K562 (cell line): ENCODE data around the gene SALL2. TPM values are rescaled to one million over a fixed set of nuclear protein-coding genes. Genes with fewer than 3 reads are reported as not detected.
A peak's percentile ranks its signal among the peaks of the same experiment; 100 is the strongest.

Source experiments
- ATAC-seq: fragments of 200-7000 bp; cut with Tn5 transposase; 3 replicates; pipeline ENCODE4 v1.9.1; 2020; ENCODE audit warnings: moderate library complexity
- BruUV-seq: library from RNA; stranded (reverse); fragments of 400-500 nt; replicated peaks from 2 replicates; lab custom pipeline; 2021; lab: Mats Ljungman, UMichigan
- CTCF ChIA-PET: fragments of 300-600 bp; formaldehyde crosslinking; extraction: SDS; loops from one replicate; lab custom pipeline; 2021; ENCODE audit warnings: low intra/inter-chr PET ratio; lab: Yijun Ruan, JAX
- POLR2A ChIA-PET: fragments of 300-600, 350-650 bp; sonication (Branson Sonifier 250); formaldehyde crosslinking; extraction: SDS; loops from one replicate; lab custom pipeline; 2021; ENCODE audit warnings: antibody characterized with exemption, inconsistent platforms; lab: Yijun Ruan, JAX
- DNase-seq, 4 experiments: peaks; one replicate each; pipeline versions ENCODE4 v3.0.0 to v3.0.0-alpha.2; 2011 to 2018; ENCODE audit warnings: low spot score in 3 of 4, mixed read lengths in 3 of 4; ENCODE audit errors: extremely low read depth in 1 of 4
- FAIRE-seq: peaks from 2 replicates; lab custom pipeline; 2011; peaks lifted over from hg19 to GRCh38; lab: Jason Lieb, UNC
- H2AFZ ChIP-seq: 2 replicates; pipeline ENCODE4 v1.6.0; 2011; ENCODE audit warnings: low read depth, low read length, control low read depth, inconsistent platforms
- H3K27ac ChIP-seq: fragments of 200-600 bp; 3 replicates; pipeline ENCODE4 v1.8.0; 2011; ENCODE audit warnings: low read depth, mild to moderate bottlenecking, control low read depth, inconsistent platforms, low read length, moderate library complexity, mixed read lengths; ENCODE audit errors: extremely low read depth
- H3K27me3 ChIP-seq, 2 experiments: fragments of 300-600 bp in 1 of 2; 2 replicates in 1 of 2; 3 replicates in 1 of 2; pipeline versions ENCODE4 v1.6.0 to v1.8.0; 2011; ENCODE audit warnings: inconsistent platforms in 2 of 2, low read length in 2 of 2, mild to moderate bottlenecking in 1 of 2, mixed read lengths in 1 of 2, moderate library complexity in 1 of 2; ENCODE audit not compliant: control insufficient read depth in 2 of 2, insufficient read depth in 2 of 2
- H3K36me3 ChIP-seq: fragments of 300-600 bp; 3 replicates; pipeline ENCODE4 v1.8.0; 2011; ENCODE audit warnings: mild to moderate bottlenecking, low read length, inconsistent platforms; ENCODE audit not compliant: control insufficient read depth, insufficient read depth
- H3K4me1 ChIP-seq, 2 experiments: fragments of 200-600 bp in 1 of 2; replicated peaks in 1 of 2; 2 replicates in 1 of 2; 3 replicates in 1 of 2; pipeline versions ENCODE4 v1.5.1 to v1.8.0; 2011; ENCODE audit warnings: inconsistent platforms in 2 of 2, low read length in 2 of 2, mild to moderate bottlenecking in 1 of 2, mixed read lengths in 1 of 2, moderate library complexity in 1 of 2; ENCODE audit not compliant: control insufficient read depth in 2 of 2, insufficient read depth in 2 of 2
- H3K4me2 ChIP-seq: 2 replicates; pipeline ENCODE4 v1.6.1; 2011; ENCODE audit warnings: low read length, control low read depth, inconsistent platforms, mixed read lengths; ENCODE audit not compliant: insufficient read depth
- H3K4me3 ChIP-seq: fragments of 200-600 bp; sonication (generic), shearing (Covaris generic); 2 replicates; pipeline ENCODE4 v1.5.1; 2016; ENCODE audit warnings: control low read depth, inconsistent platforms
- H3K79me2 ChIP-seq: fragments of 200-600 bp; 3 replicates; pipeline ENCODE4 v1.8.0; 2011; ENCODE audit warnings: low read length, inconsistent platforms; ENCODE audit not compliant: control insufficient read depth, insufficient read depth
- H3K9ac ChIP-seq, 2 experiments: 2 replicates each; pipeline versions ENCODE4 v1.6.0 to v1.6.1; 2011; ENCODE audit warnings: low read depth in 2 of 2, low read length in 2 of 2, control low read depth in 1 of 2, inconsistent platforms in 1 of 2, mild to moderate bottlenecking in 1 of 2, mixed read lengths in 1 of 2; ENCODE audit not compliant: insufficient read depth in 1 of 2
- H3K9me1 ChIP-seq: one replicate; pipeline ENCODE4 v1.6.0; 2011; ENCODE audit warnings: inconsistent platforms, mild to moderate bottlenecking, low read length, moderate library complexity; ENCODE audit not compliant: control insufficient read depth, insufficient read depth
- H3K9me3 ChIP-seq: replicated peaks from 2 replicates; pipeline ENCODE4 v1.5.1; 2011; ENCODE audit warnings: low read depth, low read length, inconsistent platforms; ENCODE audit not compliant: control insufficient read depth, insufficient read depth
- H4K20me1 ChIP-seq: replicated peaks from 2 replicates; pipeline ENCODE4 v1.6.1; 2011; ENCODE audit warnings: low read length, inconsistent platforms, mixed read lengths; ENCODE audit not compliant: control insufficient read depth, insufficient read depth
- ATF7 ChIP-seq: fragments of 450-650 bp; IDR thresholded peaks from 2 replicates; pipeline ENCODE4 v1.7.1; 2014; ENCODE audit warnings: mild to moderate bottlenecking, moderate library complexity
- BHLHE40 ChIP-seq: IDR thresholded peaks from 2 replicates; pipeline ENCODE4 v1.6.1; 2011; ENCODE audit warnings: low read length, improper control_type of control experiment
- CCNT2 ChIP-seq: IDR thresholded peaks from 2 replicates; pipeline ENCODE4 v1.6.1; 2011; ENCODE audit warnings: borderline replicate concordance, low read depth, mild to moderate bottlenecking, moderate library complexity, mixed read lengths, low read length; ENCODE audit not compliant: insufficient read length; ENCODE audit errors: extremely low read depth
- FOXM1 ChIP-seq, 2 experiments: fragments of 450-650 bp in 1 of 2; sonication (generic) in 1 of 2; formaldehyde crosslinking in 1 of 2; IDR thresholded peaks; 2 replicates each; pipeline versions ENCODE4 v1.6.1 to v1.9.0; 2017 to 2022; ENCODE audit warnings: low read depth in 2 of 2, mild to moderate bottlenecking in 2 of 2, missing genetic modification reagents in 1 of 2, moderate library complexity in 1 of 2
- GATAD2B ChIP-seq: fragments of 450-650 bp; IDR thresholded peaks from 2 replicates; pipeline ENCODE4 v1.6.1; 2017; ENCODE audit warnings: mild to moderate bottlenecking, borderline replicate concordance
- GTF2E2 ChIP-seq: fragments of 200-800 bp; sonication (Bioruptor generic); IDR thresholded peaks from 2 replicates; pipeline ENCODE4 v1.6.1; 2016; ENCODE audit warnings: missing genetic modification characterization, missing compliant biosample characterization
- HMBOX1 ChIP-seq: sonication (generic); IDR thresholded peaks from 2 replicates; pipeline ENCODE4 v1.6.1; 2016
- PHB ChIP-seq: fragments of 250-450 bp; sonication (Bioruptor Pico); IDR thresholded peaks from 2 replicates; pipeline ENCODE4 v1.5.0; 2021
- SRSF9 ChIP-seq: fragments of 200-400 bp; formaldehyde crosslinking; IDR thresholded peaks from 2 replicates; pipeline ENCODE4 v1.6.1; 2017; ENCODE audit warnings: low read depth, low read length, borderline replicate concordance
- TCF7L2 ChIP-seq: fragments of 150-350 bp; IDR thresholded peaks from 2 replicates; pipeline ENCODE4 v1.6.1; 2016; ENCODE audit warnings: low read depth, mild to moderate bottlenecking, low read length, moderate library complexity
- TOE1 ChIP-seq, 2 experiments: fragments of 450-650 bp in 1 of 2; sonication (generic) in 1 of 2; formaldehyde crosslinking in 1 of 2; IDR thresholded peaks; 2 replicates each; pipeline versions ENCODE4 v1.7.1 to v1.8.0; 2016 to 2022; ENCODE audit warnings: borderline replicate concordance in 2 of 2, mild to moderate bottlenecking in 2 of 2, antibody characterized with exemption in 1 of 2, inconsistent platforms in 1 of 2, low read depth in 1 of 2, missing genetic modification reagents in 1 of 2, moderate library complexity in 1 of 2
- WGBS: fragments of 100-300 bp; shearing (Covaris generic); methylation state at CpG from one replicate; pipeline ENCODE4 v1.1.6; 2016; ENCODE audit warnings: low coverage, mixed read lengths; ENCODE audit not compliant: insufficient coverage; ENCODE audit errors: missing lambda C conversion rate; 5-methylcytosine and 5-hydroxymethylcytosine counted together
- in situ Hi-C: fragments of 300-500 bp; cut with MboI; formaldehyde crosslinking; loops from 4 replicates; pipeline ENCODE4 v1.15.0; 2018; ENCODE audit warnings: inconsistent platforms, mixed read lengths
- intact Hi-C: fragments of 100-400 bp; cut with micrococcal nuclease; formaldehyde crosslinking; loops from 2 replicates; pipeline ENCODE4 v1.14.2; 2022
- polyA plus RNA-seq, 8 experiments: library from polyadenylated mRNA; depleted of rRNA in 4 of 8; stranded (reverse) in 5 of 8; unstranded in 3 of 8; fragments of >200 nt; fragmentation: Nextera tagmentation in 2 of 8; fragmentation: Illumina TruSeq in 1 of 8; extraction: Ambion mirVana in 2 of 8; extraction: Trizol in 1 of 8; gene quantifications; 2 replicates each; pipeline versions ENCODE4 v1.2.1 to v1.2.3, GENCODE V29; 2011 to 2014; ENCODE audit warnings: inconsistent platforms in 1 of 8, missing spikeins in 1 of 8
- total RNA-seq, 7 experiments: library from RNA; depleted of rRNA in 6 of 7; stranded (reverse); fragments of >200 nt in 6 of 7; fragmentation: Illumina TruSeq in 2 of 7; extraction: Trizol in 2 of 7; gene quantifications; 2 replicates each; pipeline versions ENCODE4 v1.2.1 to v1.2.3, GENCODE V29; 2011 to 2021; ENCODE audit warnings: low replicate concordance in 1 of 7
- TF ChIP-seq, protein P1 (sequence below), 2 experiments: fragments of 450-650 bp; conservative IDR thresholded peaks; 2 replicates each; pipeline ENCODE4 v1.6.1; 2017; ENCODE audit warnings: mild to moderate bottlenecking in 2 of 2, moderate library complexity in 2 of 2
- TF ChIP-seq, protein P2 (sequence below): fragments of 250-450 bp; sonication (Bioruptor Pico); IDR thresholded peaks from 2 replicates; pipeline ENCODE4 v1.5.0; 2022; ENCODE audit warnings: mild to moderate bottlenecking

The SALL2 gene
- total and polyA plus RNA-seq, 9 of the 15 experiments (the other 6 are each of a cell fraction or from before 2014, with no cell fraction given): 6.6 to 30.4 (median 12.9) TPM

- TF ChIP-seq, protein P1, sequence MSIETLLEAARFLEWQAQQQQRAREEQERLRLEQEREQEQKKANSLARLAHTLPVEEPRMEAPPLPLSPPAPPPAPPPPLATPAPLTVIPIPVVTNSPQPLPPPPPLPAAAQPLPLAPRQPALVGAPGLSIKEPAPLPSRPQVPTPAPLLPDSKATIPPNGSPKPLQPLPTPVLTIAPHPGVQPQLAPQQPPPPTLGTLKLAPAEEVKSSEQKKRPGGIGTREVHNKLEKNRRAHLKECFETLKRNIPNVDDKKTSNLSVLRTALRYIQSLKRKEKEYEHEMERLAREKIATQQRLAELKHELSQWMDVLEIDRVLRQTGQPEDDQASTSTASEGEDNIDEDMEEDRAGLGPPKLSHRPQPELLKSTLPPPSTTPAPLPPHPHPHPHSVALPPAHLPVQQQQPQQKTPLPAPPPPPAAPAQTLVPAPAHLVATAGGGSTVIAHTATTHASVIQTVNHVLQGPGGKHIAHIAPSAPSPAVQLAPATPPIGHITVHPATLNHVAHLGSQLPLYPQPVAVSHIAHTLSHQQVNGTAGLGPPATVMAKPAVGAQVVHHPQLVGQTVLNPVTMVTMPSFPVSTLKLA (conservative IDR thresholded peaks at IDR 0.05): no peak
- peak; percentile 63 for TF ChIP-seq BHLHE40
- peak; percentile 83 for TF ChIP-seq TCF7L2
Measured at GRCh38 chr14:21476523-21476924, 49.6 kb downstream of the SALL2 start (continued).

DNA sequence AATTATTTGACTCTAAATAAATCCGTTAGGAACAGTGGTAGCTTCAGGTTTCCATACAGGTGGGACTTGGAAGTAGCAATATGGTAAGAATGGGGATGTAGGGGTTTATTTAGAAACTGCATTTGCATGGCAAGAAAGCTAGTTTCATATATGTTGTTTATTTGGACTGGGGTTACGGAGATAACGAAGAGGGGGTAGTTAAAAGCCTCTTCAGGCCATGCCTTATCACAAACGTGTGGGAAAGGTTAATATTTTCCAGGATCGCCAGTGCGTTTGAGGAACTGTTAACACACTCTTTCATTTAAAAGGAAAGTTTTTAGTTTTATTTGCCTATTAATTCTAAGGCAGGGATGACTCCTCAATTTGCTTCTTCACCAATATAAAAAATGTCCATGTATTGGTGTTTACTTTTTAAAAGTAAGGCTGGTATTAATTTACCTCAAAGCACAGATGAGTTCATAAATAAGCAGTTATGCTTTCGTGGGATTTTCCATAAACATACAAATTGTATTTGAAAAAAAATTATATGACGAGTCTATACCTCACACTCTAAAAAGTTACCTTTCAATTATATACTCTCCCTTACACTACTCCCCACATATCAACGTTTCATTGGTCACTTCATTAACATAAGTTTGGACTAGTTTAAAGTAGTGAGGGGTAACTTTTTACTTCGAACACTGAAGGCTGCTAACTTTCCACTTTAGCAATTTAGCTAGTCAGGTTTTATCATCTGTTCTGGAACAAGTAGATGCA lies 50.2 kb downstream of the SALL2 start:
- Histone ChIP-seq H3K4me2 (peak overlapping the region; percentile 85), H3K9me3 (no peaks in the 10 kb centered on the region), H3K27ac (peak overlapping the region; percentile 60), H4K20me1 (no peaks in the 10 kb centered on the region), H3K79me2 (peaks cover 29% of the 10 kb centered on the region), H3K9ac (peak overlapping the region; percentile 73 to 83; a peak in 3 of 4 replicates), H3K27me3 (no peaks in the 10 kb centered on the region), H2AFZ (peak overlapping the region; percentile 83), H3K36me3 (peaks cover 13% of the 10 kb centered on the region; the same call in 2 of the 3 replicates), H3K9me1 (no peaks in the 10 kb centered on the region), H3K4me3 (peak overlapping the region; percentile 74), H3K4me1 (peaks cover 0 to 4% of the 10 kb centered on the region in 2 experiments; a peak in 1 of 5 replicates)
- TSS peak; percentile 73 for BruUV-seq
- 2% methylated on average over 10 of the region's 10 CpGs for WGBS
- ChIA-PET POLR2A (interaction anchor here (0.6 to 1.8 kb wide), 6 partner anchors 11 to 325 kb away, joined by 3 to 7 read pairs (median 4); partner anchors contain the start of gene CHD8), CTCF (no interaction called here)
- ATAC-seq (peak; percentile 20), FAIRE-seq (peak; percentile 54), DNase-seq (peak in 3 of 4 experiments; percentile 8 to 22 (median 11))
- intact Hi-C loops (loop anchor here (1.0 to 2.0 kb wide), 2 partner anchors 20 to 35 kb away; partner anchors contain the start of genes CHD8 and METTL3), in situ Hi-C loops (no loop called here)
- TF ChIP-seq FOXM1 (IDR thresholded peaks at IDR 0.05; ENCODE audit: low read depth) (0 out of 2 replicates have a peak, but pooled peaks have one; percentile 33), FOXM1 (CRISPR knock-in tag; IDR thresholded peaks at IDR 0.05; ENCODE audit: low read depth) (no peak), SRSF9 (no peak), HMBOX1 (peak; percentile 61; the same call in 1 of the 2 replicates), ATF7 (peak; percentile 98), CCNT2 (no peak), PHB (no peak), TOE1 (IDR thresholded peaks at IDR 0.05; ENCODE audit: borderline replicate concordance) (peak; percentile 51; the same call in 1 of the 2 replicates), TOE1 (CRISPR knock-in tag; IDR thresholded peaks at IDR 0.05; ENCODE audit: borderline replicate concordance, low read depth) (no peak), GTF2E2 (tag) (0 out of 2 replicates have a peak, but pooled peaks have one; percentile 44), GATAD2B (no peak)
- TF ChIP-seq, protein P2, sequence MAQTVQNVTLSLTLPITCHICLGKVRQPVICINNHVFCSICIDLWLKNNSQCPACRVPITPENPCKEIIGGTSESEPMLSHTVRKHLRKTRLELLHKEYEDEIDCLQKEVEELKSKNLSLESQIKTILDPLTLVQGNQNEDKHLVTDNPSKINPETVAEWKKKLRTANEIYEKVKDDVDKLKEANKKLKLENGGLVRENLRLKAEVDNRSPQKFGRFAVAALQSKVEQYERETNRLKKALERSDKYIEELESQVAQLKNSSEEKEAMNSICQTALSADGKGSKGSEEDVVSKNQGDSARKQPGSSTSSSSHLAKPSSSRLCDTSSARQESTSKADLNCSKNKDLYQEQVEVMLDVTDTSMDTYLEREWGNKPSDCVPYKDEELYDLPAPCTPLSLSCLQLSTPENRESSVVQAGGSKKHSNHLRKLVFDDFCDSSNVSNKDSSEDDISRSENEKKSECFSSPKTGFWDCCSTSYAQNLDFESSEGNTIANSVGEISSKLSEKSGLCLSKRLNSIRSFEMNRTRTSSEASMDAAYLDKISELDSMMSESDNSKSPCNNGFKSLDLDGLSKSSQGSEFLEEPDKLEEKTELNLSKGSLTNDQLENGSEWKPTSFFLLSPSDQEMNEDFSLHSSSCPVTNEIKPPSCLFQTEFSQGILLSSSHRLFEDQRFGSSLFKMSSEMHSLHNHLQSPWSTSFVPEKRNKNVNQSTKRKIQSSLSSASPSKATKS (CRISPR knock-in tag): no peak
